Endothelial cell of umbilical vein (primary cell): ENCODE results near the gene TNS2. TPM values are rescaled to one million over a fixed set of nuclear protein-coding genes. Genes with fewer than 3 reads are reported as not detected.
"Not testable (repeated sequence)": the region's sequence is repeated elsewhere in the genome, so short reads cannot be mapped to it uniquely, and the experiment has no call there.

ENCODE experiments used
- BruUV-seq: library from RNA; stranded (reverse); fragments of 400-500 nt; replicated peaks from 2 replicates; lab custom pipeline; 2021; lab: Mats Ljungman, UMichigan
- CTCF ChIA-PET: fragments of 300-600, 350-600 bp; sonication (Branson Sonifier 250); formaldehyde crosslinking; loops from one replicate; lab custom pipeline; 2021; ENCODE audit warnings: antibody characterized with exemption, inconsistent platforms; lab: Charles Lee
- POLR2A ChIA-PET: fragments of 300-600, 350-600 bp; sonication (Branson Sonifier 250); formaldehyde crosslinking; loops from one replicate; lab custom pipeline; 2021; ENCODE audit warnings: antibody characterized with exemption, inconsistent platforms; lab: Charles Lee
- DNase-seq: peaks from one replicate; pipeline ENCODE4 v3.0.0-alpha.2; 2011; ENCODE audit warnings: low read depth, low spot score
- FAIRE-seq: peaks from 2 replicates; lab custom pipeline; 2011; peaks lifted over from hg19 to GRCh38; lab: Jason Lieb, UNC
- H2AFZ ChIP-seq: 2 replicates; pipeline ENCODE4 v1.6.0; 2012; ENCODE audit warnings: low read depth, low read length, control low read depth, inconsistent platforms
- H3K27ac ChIP-seq: 2 replicates; pipeline ENCODE4 v1.5.1; 2011; ENCODE audit warnings: low read depth, mild to moderate bottlenecking, control low read depth, low read length, moderate library complexity; ENCODE audit not compliant: insufficient read depth
- H3K27me3 ChIP-seq, 2 experiments: 2 replicates each; pipeline versions ENCODE4 v1.6.0 to v1.6.1; 2011; ENCODE audit warnings: low read length in 2 of 2, mixed read lengths in 1 of 2; ENCODE audit not compliant: control insufficient read depth in 2 of 2, insufficient read depth in 2 of 2
- H3K36me3 ChIP-seq, 2 experiments: 2 replicates in 1 of 2; 3 replicates in 1 of 2; pipeline ENCODE4 v1.5.1; 2011; ENCODE audit warnings: low read length in 2 of 2, mild to moderate bottlenecking in 1 of 2, moderate library complexity in 1 of 2; ENCODE audit not compliant: control insufficient read depth in 2 of 2, insufficient read depth in 2 of 2; ENCODE audit errors: extremely low read depth in 1 of 2
- H3K4me1 ChIP-seq: 3 replicates; pipeline ENCODE4 v1.5.1; 2011; ENCODE audit warnings: mild to moderate bottlenecking, low read length; ENCODE audit not compliant: control insufficient read depth, insufficient read depth; ENCODE audit errors: extremely low read depth
- H3K4me2 ChIP-seq: 2 replicates; pipeline ENCODE4 v1.6.1; 2011; ENCODE audit warnings: low read length, control low read depth, mixed read lengths; ENCODE audit not compliant: insufficient read depth
- H3K4me3 ChIP-seq, 3 experiments: fragments of 200-600 bp in 1 of 3; sonication (generic), shearing (Covaris generic) in 1 of 3; replicated peaks in 1 of 3; 2 replicates each; pipeline ENCODE4 v1.5.1; 2011 to 2016; ENCODE audit warnings: control low read depth in 3 of 3, low read length in 3 of 3, mild to moderate bottlenecking in 2 of 3, inconsistent platforms in 1 of 3, low read depth in 1 of 3, moderate library complexity in 1 of 3; ENCODE audit not compliant: insufficient read depth in 1 of 3
- H3K79me2 ChIP-seq: 2 replicates; pipeline ENCODE4 v1.6.0; 2012; ENCODE audit warnings: low read length, inconsistent platforms; ENCODE audit not compliant: control insufficient read depth, insufficient read depth
- H3K9ac ChIP-seq: replicated peaks from 2 replicates; pipeline ENCODE3; 2011; ENCODE audit warnings: low read length, control low read depth; ENCODE audit not compliant: insufficient read depth; ENCODE audit errors: extremely low read depth
- H3K9me1 ChIP-seq: replicated peaks from 3 replicates; pipeline ENCODE4 v1.6.0; 2011; ENCODE audit warnings: mild to moderate bottlenecking, low read length; ENCODE audit not compliant: control insufficient read depth, insufficient read depth; ENCODE audit errors: extremely low read depth
- H3K9me3 ChIP-seq: replicated peaks from 2 replicates; pipeline ENCODE4 v1.5.1; 2012; ENCODE audit warnings: low read length, inconsistent platforms; ENCODE audit not compliant: control insufficient read depth, insufficient read depth
- H4K20me1 ChIP-seq: replicated peaks from 2 replicates; pipeline ENCODE3; 2011; ENCODE audit warnings: mild to moderate bottlenecking, low read length; ENCODE audit not compliant: control insufficient read depth, insufficient read depth; ENCODE audit errors: extremely low read depth
- CTCF ChIP-seq, 2 donors: IDR thresholded peaks; 1 replicate in 1 of 2; 2 replicates in 1 of 2; pipeline ENCODE4 v1.5.1; 2011; ENCODE audit warnings: low read length in 2 of 2, mild to moderate bottlenecking in 2 of 2, moderate library complexity in 2 of 2, control low read depth in 1 of 2, inconsistent platforms in 1 of 2, low read depth in 1 of 2; ENCODE audit not compliant: insufficient read depth in 1 of 2; ENCODE audit errors: extremely low read depth in 1 of 2
- FOS ChIP-seq: IDR thresholded peaks from 2 replicates; pipeline ENCODE4 v1.6.1; 2011; ENCODE audit warnings: mild to moderate bottlenecking, low read length, moderate library complexity, borderline replicate concordance; ENCODE audit not compliant: insufficient read depth
- GATA2 ChIP-seq: IDR thresholded peaks from 2 replicates; pipeline ENCODE4 v1.7.0; 2011; ENCODE audit warnings: low read depth, mild to moderate bottlenecking, moderate library complexity, mixed read lengths, low read length; ENCODE audit not compliant: insufficient read length, insufficient read depth
- JUN ChIP-seq: IDR thresholded peaks from 2 replicates; pipeline ENCODE4 v1.6.1; 2011; ENCODE audit warnings: borderline replicate concordance, low read depth; ENCODE audit not compliant: insufficient read length, insufficient read depth
- POLR2AphosphoS5 ChIP-seq: IDR thresholded peaks from 2 replicates; pipeline ENCODE4 v1.6.1; 2012; ENCODE audit warnings: low read depth, mild to moderate bottlenecking, control low read depth, low read length, moderate library complexity; ENCODE audit not compliant: insufficient read depth
- dilution Hi-C: fragments of 300-500 bp; cut with MboI; formaldehyde crosslinking; loops from one replicate; pipeline ENCODE4 v1.15.0; 2019; ENCODE audit warnings: low sequenced_read_pairs; ENCODE audit not compliant: extremely low pct_ligation_motif_present
- intact Hi-C: fragments of 100-400 bp; cut with micrococcal nuclease; formaldehyde crosslinking; loops from one replicate; pipeline ENCODE4 v1.10.0; 2022
- polyA plus RNA-seq, 4 experiments: library from polyadenylated mRNA; depleted of rRNA in 3 of 4; stranded (reverse) in 3 of 4; unstranded in 1 of 4; fragments of >200 nt; gene quantifications; 2 replicates each; pipeline versions ENCODE4 v1.2.1 to v1.2.3, GENCODE V29; 2011 to 2012; ENCODE audit warnings: missing spikeins in 1 of 4
- total RNA-seq: library from RNA; stranded (reverse); gene quantifications from 2 replicates; pipeline ENCODE4 v1.2.3, GENCODE V29; 2021

TNS2 gene
- total and polyA plus RNA-seq, 2 donors (not counting 3 experiments of a cell fraction or from before 2014, with no cell fraction given), result 84.5 to 106 TPM

GRCh38 chr12:53007343-53007742 lies 42.5 kb upstream of the TNS2 start:
- H3K27me3 ChIP-seq, result no peaks in the 10 kb centered on the region
- dilution Hi-C loops, result no loop called here
- ChIA-PET CTCF (interaction anchor here (1.5 to 1.7 kb wide), 2 partner anchors 31 to 860 kb away, joined by 3 to 5 read pairs; no protein-coding TSS in a partner anchor), POLR2A (no interaction called here)
- intact Hi-C loops, result loop anchor here (2.0 to 10.0 kb wide), 2 partner anchors 59 to 883 kb away; partner anchors contain the start of gene KRT18
- no peak for TF ChIP-seq POLR2AphosphoS5
- no peak for TF ChIP-seq CTCF (IDR thresholded peaks at IDR 0.05; ENCODE audit: extremely low read depth in 1 of 2, insufficient read depth in 1 of 2, low read depth in 1 of 2, low read length in 2 of 2)
- no peak for TF ChIP-seq FOS
- TF ChIP-seq JUN, result no peak
- no peak for TF ChIP-seq GATA2
- peak overlapping the region; percentile 72 for H3K27ac ChIP-seq
- no peak overlapping the region for H2AFZ ChIP-seq
- FAIRE-seq (no peak), DNase-seq (no peak)
- peaks cover 36% of the 10 kb centered on the region for H3K4me1 ChIP-seq
- peaks cover 60% of the 10 kb centered on the region for H3K79me2 ChIP-seq
- peak overlapping the region; percentile 87 for H3K9ac ChIP-seq
- no peaks in the 10 kb centered on the region for H3K9me3 ChIP-seq
- BruUV-seq, result no TSS peak
- H3K9me1 ChIP-seq, result no peaks in the 10 kb centered on the region
- peak overlapping the region; percentile 31 to 85 (median 81) for H3K4me3 ChIP-seq
- H3K4me2 ChIP-seq, result peak overlapping the region; percentile 82
- H3K36me3 ChIP-seq, result no peaks in the 10 kb centered on the region
- H4K20me1 ChIP-seq, result peaks cover 19% of the 10 kb centered on the region

- Histone ChIP-seq H3K4me2 (peak overlapping the region; percentile 82), H3K4me3 (peak overlapping the region in 1 of 3 experiments; percentile 81), H4K20me1 (peaks cover 25% of the 10 kb centered on the region), H3K79me2 (peaks cover 74% of the 10 kb centered on the region), H3K4me1 (peaks cover 36% of the 10 kb centered on the region)
- FAIRE-seq, BruUV-seq, H3K9me3 ChIP-seq, H3K9ac ChIP-seq, H2AFZ ChIP-seq, H3K36me3 ChIP-seq, H3K9me1 ChIP-seq, H3K27me3 ChIP-seq, H3K27ac ChIP-seq, DNase-seq, POLR2A ChIA-PET, CTCF ChIA-PET, dilution Hi-C loops: not testable (repeated sequence)
- intact Hi-C loops, result loop anchor here (10.0 kb wide), 1 partner anchor 884 kb away; no protein-coding TSS in a partner anchor
Measured at GRCh38 chr12:53008760-53009159, 41.1 kb upstream of the TNS2 start.
